Smooth muscle cell (in vitro differentiated cells): ENCODE measurements around the gene CLEC3B. TPM values are rescaled to one million over a fixed set of nuclear protein-coding genes. Genes with fewer than 3 reads are reported as not detected.

Source experiments
- DNase-seq: peaks from one replicate; lab custom pipeline; 2025; ENCODE audit not compliant: unreplicated experiment; lab: John Stamatoyannopoulos, UW
- H2AFZ ChIP-seq: fragments of 200-600 bp; sonication (generic); 2 replicates; pipeline ENCODE4 v1.6.0; 2016; ENCODE audit warnings: antibody characterized with exemption, low read depth, mild to moderate bottlenecking
- H3F3A ChIP-seq: fragments of 200-600 bp; sonication (generic); 2 replicates; pipeline ENCODE4 v1.6.0; 2017; ENCODE audit warnings: antibody characterized with exemption, low read depth
- H3K27ac ChIP-seq: fragments of 200-600 bp; sonication (generic); 2 replicates; pipeline ENCODE4 v1.5.1; 2016; ENCODE audit warnings: low read depth, mild to moderate bottlenecking
- H3K27me3 ChIP-seq: fragments of 200-600 bp; sonication (generic); 2 replicates; pipeline ENCODE4 v1.6.1; 2016; ENCODE audit warnings: low read depth, mild to moderate bottlenecking
- H3K36me3 ChIP-seq: fragments of 200-600 bp; sonication (generic); 2 replicates; pipeline ENCODE4 v1.5.1; 2016; ENCODE audit warnings: low read depth
- H3K4me1 ChIP-seq: fragments of 200-600 bp; sonication (generic); 2 replicates; pipeline ENCODE4 v1.5.1; 2016; ENCODE audit warnings: low read depth
- H3K4me2 ChIP-seq: fragments of 200-600 bp; sonication (generic); 2 replicates; pipeline ENCODE4 v1.6.0; 2016; ENCODE audit warnings: mild to moderate bottlenecking
- H3K4me3 ChIP-seq: fragments of 200-600 bp; sonication (generic); 2 replicates; pipeline ENCODE4 v1.5.1; 2016; ENCODE audit warnings: mild to moderate bottlenecking
- H3K79me2 ChIP-seq: fragments of 200-600 bp; sonication (generic); 2 replicates; pipeline ENCODE4 v1.6.0; 2016; ENCODE audit warnings: low read depth, mild to moderate bottlenecking
- H3K9ac ChIP-seq: fragments of 200-600 bp; sonication (generic); 2 replicates; pipeline ENCODE4 v1.6.0; 2016; ENCODE audit warnings: low read depth
- H3K9me3 ChIP-seq: fragments of 200-600 bp; sonication (generic); replicated peaks from 2 replicates; pipeline ENCODE4 v1.5.1; 2016; ENCODE audit warnings: low read depth
- H4K20me1 ChIP-seq: fragments of 200-600 bp; sonication (generic); 2 replicates; pipeline ENCODE4 v1.6.0; 2016; ENCODE audit warnings: low read depth
- WGBS: methylation state at CpG from one replicate; pipeline ENCODE4 v1.1.7; 2016; ENCODE audit warnings: low lambda C conversion rate; 5-methylcytosine and 5-hydroxymethylcytosine counted together
- polyA plus RNA-seq: library from polyadenylated mRNA; unstranded; fragments of >200 nt; fragmentation: Nextera tagmentation; extraction: Ambion mirVana; gene quantifications from 2 replicates; pipeline ENCODE4 v1.2.1, GENCODE V29; 2016
- total RNA-seq: library from RNA; depleted of rRNA; stranded (reverse); fragments of >200 nt; gene quantifications from 2 replicates; pipeline ENCODE4 v1.2.3, GENCODE V29; 2014
- TF ChIP-seq, protein P1 (sequence below): fragments of 200-600 bp; sonication (generic); IDR thresholded peaks from 2 replicates; pipeline ENCODE4 v1.5.1; 2017; ENCODE audit warnings: borderline replicate concordance, mild to moderate bottlenecking, antibody characterized with exemption; ENCODE audit not compliant: insufficient read depth, poor library complexity, severe bottlenecking

CLEC3B gene
- total and polyA plus RNA-seq, 2 experiments from 2014 or later, result not detected

DNA sequence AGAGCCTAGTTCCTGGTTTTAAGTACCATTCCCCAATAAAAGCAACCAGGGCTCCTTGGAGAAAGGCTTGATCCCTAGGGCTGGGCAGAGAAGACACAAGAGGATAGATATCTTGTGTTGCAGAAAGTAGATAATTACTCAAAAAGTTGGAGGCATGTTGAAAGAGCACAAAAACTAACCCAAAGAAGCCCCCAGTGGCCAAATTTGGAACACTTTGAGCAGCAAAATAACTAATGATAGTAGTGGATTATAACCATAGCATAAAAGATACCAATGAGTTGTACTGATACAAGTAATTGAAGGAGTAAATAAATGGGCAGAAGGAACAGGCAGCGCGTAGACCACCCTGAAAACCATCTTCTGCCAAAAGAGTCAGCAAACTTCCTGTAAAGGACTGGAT, 38.0 kb upstream of the CLEC3B start:
- no peaks in the 10 kb centered on the region for H3K9me3 ChIP-seq
- no peak overlapping the region for H3K4me3 ChIP-seq
- no peak overlapping the region for H3K27ac ChIP-seq
- no peak overlapping the region for H3K4me2 ChIP-seq
- H3K4me1 ChIP-seq, result no peaks in the 10 kb centered on the region
- WGBS, result 100% methylated on average over 2 of the region's 2 CpGs
- TF ChIP-seq, protein P1, sequence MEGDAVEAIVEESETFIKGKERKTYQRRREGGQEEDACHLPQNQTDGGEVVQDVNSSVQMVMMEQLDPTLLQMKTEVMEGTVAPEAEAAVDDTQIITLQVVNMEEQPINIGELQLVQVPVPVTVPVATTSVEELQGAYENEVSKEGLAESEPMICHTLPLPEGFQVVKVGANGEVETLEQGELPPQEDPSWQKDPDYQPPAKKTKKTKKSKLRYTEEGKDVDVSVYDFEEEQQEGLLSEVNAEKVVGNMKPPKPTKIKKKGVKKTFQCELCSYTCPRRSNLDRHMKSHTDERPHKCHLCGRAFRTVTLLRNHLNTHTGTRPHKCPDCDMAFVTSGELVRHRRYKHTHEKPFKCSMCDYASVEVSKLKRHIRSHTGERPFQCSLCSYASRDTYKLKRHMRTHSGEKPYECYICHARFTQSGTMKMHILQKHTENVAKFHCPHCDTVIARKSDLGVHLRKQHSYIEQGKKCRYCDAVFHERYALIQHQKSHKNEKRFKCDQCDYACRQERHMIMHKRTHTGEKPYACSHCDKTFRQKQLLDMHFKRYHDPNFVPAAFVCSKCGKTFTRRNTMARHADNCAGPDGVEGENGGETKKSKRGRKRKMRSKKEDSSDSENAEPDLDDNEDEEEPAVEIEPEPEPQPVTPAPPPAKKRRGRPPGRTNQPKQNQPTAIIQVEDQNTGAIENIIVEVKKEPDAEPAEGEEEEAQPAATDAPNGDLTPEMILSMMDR, result peak; percentile 20
- no peak overlapping the region for H2AFZ ChIP-seq
- DNase-seq, result no peak
- H4K20me1 ChIP-seq, result peaks cover 85% of the 10 kb centered on the region
- no peaks in the 10 kb centered on the region for H3F3A ChIP-seq
- no peak overlapping the region for H3K9ac ChIP-seq
- no peaks in the 10 kb centered on the region for H3K36me3 ChIP-seq
- H3K27me3 ChIP-seq, result no peaks in the 10 kb centered on the region
- H3K79me2 ChIP-seq, result peaks cover 41% of the 10 kb centered on the region

DNA sequence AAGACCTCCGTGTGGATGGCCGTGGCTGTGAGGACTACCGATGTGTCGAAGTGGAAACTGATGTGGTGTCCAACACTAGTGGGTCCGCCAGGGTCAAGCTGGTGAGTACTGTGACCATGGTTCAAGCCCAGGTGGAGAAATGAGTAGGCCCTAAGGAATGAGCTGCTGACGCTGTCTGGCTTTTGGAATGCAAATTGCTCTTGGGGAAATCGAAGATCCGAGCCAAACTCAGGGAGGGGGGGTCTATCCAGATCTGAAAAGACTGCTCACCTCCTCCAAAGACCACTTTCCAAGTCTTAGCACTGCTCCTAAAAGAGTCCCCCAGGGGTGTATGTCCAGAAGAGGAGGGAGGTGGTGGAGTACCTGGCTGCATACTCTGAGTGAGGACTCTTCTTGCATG, 37.0 kb upstream of the CLEC3B start:
- H3K4me3 ChIP-seq, result no peak overlapping the region
- H3K27ac ChIP-seq, result no peak overlapping the region
- no peaks in the 10 kb centered on the region for H3K36me3 ChIP-seq
- H2AFZ ChIP-seq, result no peak overlapping the region
- H3K9me3 ChIP-seq, result no peaks in the 10 kb centered on the region
- no peak overlapping the region for H3K4me2 ChIP-seq
- no peaks in the 10 kb centered on the region for H3K27me3 ChIP-seq
- 85% methylated on average over 8 of the region's 8 CpGs for WGBS
- DNase-seq, result no peak
- TF ChIP-seq, protein P1, result no peak
- H3K79me2 ChIP-seq, result peaks cover 33% of the 10 kb centered on the region
- peaks cover 85% of the 10 kb centered on the region for H4K20me1 ChIP-seq
- H3K4me1 ChIP-seq, result peaks cover 4% of the 10 kb centered on the region
- no peak overlapping the region for H3K9ac ChIP-seq
- no peaks in the 10 kb centered on the region for H3F3A ChIP-seq

DNA sequence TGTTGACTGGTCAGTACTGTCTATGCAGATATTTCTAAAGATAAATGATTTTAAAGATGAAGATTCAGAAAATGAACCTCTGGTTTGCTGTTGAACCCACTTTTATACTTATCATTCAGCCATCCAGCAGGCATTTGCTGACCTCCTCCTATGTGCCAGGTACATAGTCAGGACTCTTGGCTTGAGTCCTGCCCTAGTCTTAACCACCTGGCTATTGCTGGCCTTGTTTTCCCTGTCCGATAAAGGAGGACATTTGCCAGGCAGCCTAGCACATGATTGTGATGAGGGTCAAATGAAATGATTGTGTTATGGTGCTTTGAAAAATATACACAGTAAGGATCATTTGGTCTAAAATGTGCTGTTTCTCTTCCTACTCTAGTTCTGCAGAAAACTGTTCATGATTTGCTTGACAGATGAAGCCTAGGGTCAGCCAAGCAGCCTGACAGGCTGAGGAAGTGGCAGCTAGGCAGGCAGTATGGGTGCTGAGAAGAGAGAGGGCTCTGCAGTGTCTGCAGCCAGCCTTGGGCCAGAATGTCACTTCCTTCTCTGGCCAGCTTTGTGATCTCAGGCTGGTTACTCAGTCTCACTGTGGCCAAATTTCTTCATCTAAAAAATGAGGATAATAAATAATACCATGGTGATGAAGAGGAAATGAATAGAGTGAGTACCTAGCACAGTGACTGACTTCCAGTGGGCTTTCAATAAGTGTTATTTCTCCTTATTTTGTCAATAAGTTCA, 36.3 kb upstream of the CLEC3B start:
- no peak overlapping the region for H3K9ac ChIP-seq
- no peak overlapping the region for H3K4me2 ChIP-seq
- H3K79me2 ChIP-seq, result peaks cover 27% of the 10 kb centered on the region
- no peak overlapping the region for H2AFZ ChIP-seq
- H3K27me3 ChIP-seq, result no peaks in the 10 kb centered on the region
- H3F3A ChIP-seq, result no peaks in the 10 kb centered on the region
- TF ChIP-seq, protein P1, result no peak
- H3K4me3 ChIP-seq, result no peak overlapping the region
- no peak for DNase-seq
- H3K4me1 ChIP-seq, result peaks cover 4% of the 10 kb centered on the region
- H3K9me3 ChIP-seq, result no peaks in the 10 kb centered on the region
- H3K36me3 ChIP-seq, result no peaks in the 10 kb centered on the region
- no peak overlapping the region for H3K27ac ChIP-seq
- H4K20me1 ChIP-seq, result peaks cover 85% of the 10 kb centered on the region
- WGBS, result 97% methylated on average over 1 of the region's 1 CpG

DNA sequence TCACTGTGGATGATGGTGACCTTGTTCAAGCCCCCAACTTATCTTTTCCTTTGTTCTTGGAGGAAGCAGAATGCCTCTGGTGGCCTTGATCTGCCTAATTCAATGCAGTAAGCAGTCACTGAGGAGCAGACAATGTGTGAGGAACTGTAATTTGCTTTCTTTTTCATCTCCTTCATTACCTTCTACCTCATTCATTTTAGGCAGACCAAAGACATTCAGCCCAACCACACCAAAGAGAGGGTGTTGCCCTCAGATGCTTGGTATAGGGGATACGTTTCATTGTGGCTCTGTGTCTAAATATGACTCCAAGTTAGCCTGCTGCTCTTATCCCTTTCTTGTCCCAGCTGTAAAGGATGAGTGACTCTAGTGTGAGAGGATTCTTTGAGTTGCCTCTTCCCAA, 34.8 kb upstream of the CLEC3B start:
- H3K9me3 ChIP-seq, result no peaks in the 10 kb centered on the region
- H3K4me2 ChIP-seq, result no peak overlapping the region
- no peak for DNase-seq
- peaks cover 22% of the 10 kb centered on the region for H3K79me2 ChIP-seq
- no peaks in the 10 kb centered on the region for H3K27me3 ChIP-seq
- H3K4me1 ChIP-seq, result peaks cover 4% of the 10 kb centered on the region
- TF ChIP-seq, protein P1, result no peak
- no peak overlapping the region for H3K9ac ChIP-seq
- no peaks in the 10 kb centered on the region for H3F3A ChIP-seq
- H3K27ac ChIP-seq, result no peak overlapping the region
- no peak overlapping the region for H3K4me3 ChIP-seq
- WGBS, result 90% methylated on average over 1 of the region's 1 CpG
- no peaks in the 10 kb centered on the region for H3K36me3 ChIP-seq
- H2AFZ ChIP-seq, result no peak overlapping the region
- peaks cover 93% of the 10 kb centered on the region for H4K20me1 ChIP-seq
